Smooth muscle cell (in vitro differentiated cells): ENCODE data around the gene GCN1. TPM values are rescaled to one million over a fixed set of nuclear protein-coding genes. Genes with fewer than 3 reads are reported as not detected.

Experiments used
- DNase-seq: peaks from one replicate; lab custom pipeline; 2025; ENCODE audit not compliant: unreplicated experiment; lab: John Stamatoyannopoulos, UW
- H2AFZ ChIP-seq: fragments of 200-600 bp; sonication (generic); 2 replicates; pipeline ENCODE4 v1.6.0; 2016; ENCODE audit warnings: antibody characterized with exemption, low read depth, mild to moderate bottlenecking
- H3F3A ChIP-seq: fragments of 200-600 bp; sonication (generic); 2 replicates; pipeline ENCODE4 v1.6.0; 2017; ENCODE audit warnings: antibody characterized with exemption, low read depth
- H3K27ac ChIP-seq: fragments of 200-600 bp; sonication (generic); 2 replicates; pipeline ENCODE4 v1.5.1; 2016; ENCODE audit warnings: low read depth, mild to moderate bottlenecking
- H3K27me3 ChIP-seq: fragments of 200-600 bp; sonication (generic); 2 replicates; pipeline ENCODE4 v1.6.1; 2016; ENCODE audit warnings: low read depth, mild to moderate bottlenecking
- H3K36me3 ChIP-seq: fragments of 200-600 bp; sonication (generic); 2 replicates; pipeline ENCODE4 v1.5.1; 2016; ENCODE audit warnings: low read depth
- H3K4me1 ChIP-seq: fragments of 200-600 bp; sonication (generic); 2 replicates; pipeline ENCODE4 v1.5.1; 2016; ENCODE audit warnings: low read depth
- H3K4me2 ChIP-seq: fragments of 200-600 bp; sonication (generic); 2 replicates; pipeline ENCODE4 v1.6.0; 2016; ENCODE audit warnings: mild to moderate bottlenecking
- H3K4me3 ChIP-seq: fragments of 200-600 bp; sonication (generic); 2 replicates; pipeline ENCODE4 v1.5.1; 2016; ENCODE audit warnings: mild to moderate bottlenecking
- H3K79me2 ChIP-seq: fragments of 200-600 bp; sonication (generic); 2 replicates; pipeline ENCODE4 v1.6.0; 2016; ENCODE audit warnings: low read depth, mild to moderate bottlenecking
- H3K9ac ChIP-seq: fragments of 200-600 bp; sonication (generic); 2 replicates; pipeline ENCODE4 v1.6.0; 2016; ENCODE audit warnings: low read depth
- H3K9me3 ChIP-seq: fragments of 200-600 bp; sonication (generic); replicated peaks from 2 replicates; pipeline ENCODE4 v1.5.1; 2016; ENCODE audit warnings: low read depth
- H4K20me1 ChIP-seq: fragments of 200-600 bp; sonication (generic); 2 replicates; pipeline ENCODE4 v1.6.0; 2016; ENCODE audit warnings: low read depth
- WGBS: methylation state at CpG from one replicate; pipeline ENCODE4 v1.1.7; 2016; ENCODE audit warnings: low lambda C conversion rate; 5-methylcytosine and 5-hydroxymethylcytosine counted together
- polyA plus RNA-seq: library from polyadenylated mRNA; unstranded; fragments of >200 nt; fragmentation: Nextera tagmentation; extraction: Ambion mirVana; gene quantifications from 2 replicates; pipeline ENCODE4 v1.2.1, GENCODE V29; 2016
- total RNA-seq: library from RNA; depleted of rRNA; stranded (reverse); fragments of >200 nt; gene quantifications from 2 replicates; pipeline ENCODE4 v1.2.3, GENCODE V29; 2014
- TF ChIP-seq, protein P1 (sequence below): fragments of 200-600 bp; sonication (generic); IDR thresholded peaks from 2 replicates; pipeline ENCODE4 v1.5.1; 2017; ENCODE audit warnings: borderline replicate concordance, mild to moderate bottlenecking, antibody characterized with exemption; ENCODE audit not compliant: insufficient read depth, poor library complexity, severe bottlenecking

Gene GCN1
- total and polyA plus RNA-seq, 2 experiments from 2014 or later = 31.6 to 44.3 TPM

GRCh38 chr12:120216742-120217605 is 22.5 kb upstream of the GCN1 start:
- DNase-seq = no peak
- H3K9me3 ChIP-seq = no peaks in the 10 kb centered on the region
- H2AFZ ChIP-seq = no peak overlapping the region
- no peaks in the 10 kb centered on the region for H3K36me3 ChIP-seq
- peaks cover 1% of the 10 kb centered on the region for H4K20me1 ChIP-seq
- H3K27me3 ChIP-seq = no peaks in the 10 kb centered on the region
- H3K4me1 ChIP-seq = no peaks in the 10 kb centered on the region
- WGBS = 96% methylated on average over 24 of the region's 32 CpGs
- no peak overlapping the region for H3K9ac ChIP-seq
- no peak overlapping the region for H3K4me2 ChIP-seq
- TF ChIP-seq, protein P1, sequence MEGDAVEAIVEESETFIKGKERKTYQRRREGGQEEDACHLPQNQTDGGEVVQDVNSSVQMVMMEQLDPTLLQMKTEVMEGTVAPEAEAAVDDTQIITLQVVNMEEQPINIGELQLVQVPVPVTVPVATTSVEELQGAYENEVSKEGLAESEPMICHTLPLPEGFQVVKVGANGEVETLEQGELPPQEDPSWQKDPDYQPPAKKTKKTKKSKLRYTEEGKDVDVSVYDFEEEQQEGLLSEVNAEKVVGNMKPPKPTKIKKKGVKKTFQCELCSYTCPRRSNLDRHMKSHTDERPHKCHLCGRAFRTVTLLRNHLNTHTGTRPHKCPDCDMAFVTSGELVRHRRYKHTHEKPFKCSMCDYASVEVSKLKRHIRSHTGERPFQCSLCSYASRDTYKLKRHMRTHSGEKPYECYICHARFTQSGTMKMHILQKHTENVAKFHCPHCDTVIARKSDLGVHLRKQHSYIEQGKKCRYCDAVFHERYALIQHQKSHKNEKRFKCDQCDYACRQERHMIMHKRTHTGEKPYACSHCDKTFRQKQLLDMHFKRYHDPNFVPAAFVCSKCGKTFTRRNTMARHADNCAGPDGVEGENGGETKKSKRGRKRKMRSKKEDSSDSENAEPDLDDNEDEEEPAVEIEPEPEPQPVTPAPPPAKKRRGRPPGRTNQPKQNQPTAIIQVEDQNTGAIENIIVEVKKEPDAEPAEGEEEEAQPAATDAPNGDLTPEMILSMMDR = no peak
- H3K79me2 ChIP-seq = no peaks in the 10 kb centered on the region
- H3K27ac ChIP-seq = no peak overlapping the region
- H3F3A ChIP-seq = no peaks in the 10 kb centered on the region
- H3K4me3 ChIP-seq = no peak overlapping the region

- H3K36me3 ChIP-seq = no peaks in the 10 kb centered on the region
- no peaks in the 10 kb centered on the region for H3K27me3 ChIP-seq
- no peak overlapping the region for H3K4me2 ChIP-seq
- no peaks in the 10 kb centered on the region for H3K9me3 ChIP-seq
- no peak overlapping the region for H3K27ac ChIP-seq
- no peak overlapping the region for H3K4me3 ChIP-seq
- 97% methylated on average over 22 of the region's 23 CpGs for WGBS
- no peaks in the 10 kb centered on the region for H3K4me1 ChIP-seq
- H3K9ac ChIP-seq = no peak overlapping the region
- H3K79me2 ChIP-seq = no peaks in the 10 kb centered on the region
- H4K20me1 ChIP-seq = no peaks in the 10 kb centered on the region
- no peaks in the 10 kb centered on the region for H3F3A ChIP-seq
- no peak for DNase-seq
- TF ChIP-seq, protein P1 = no peak
- no peak overlapping the region for H2AFZ ChIP-seq
These were observed 21.5 kb upstream of the GCN1 start for GRCh38 chr12:120215766-120216735.

GRCh38 chr12:120215357-120215735 is 20.8 kb upstream of the GCN1 start:
- 97% methylated on average over 12 of the region's 15 CpGs for WGBS
- Histone ChIP-seq H3K4me1 (no peaks in the 10 kb centered on the region), H4K20me1 (no peaks in the 10 kb centered on the region), H3K9me3 (no peaks in the 10 kb centered on the region), H3F3A (no peaks in the 10 kb centered on the region), H3K27ac (no peak overlapping the region), H3K4me3 (no peak overlapping the region), H3K9ac (no peak overlapping the region), H3K4me2 (no peak overlapping the region), H3K36me3 (no peaks in the 10 kb centered on the region), H2AFZ (no peak overlapping the region), H3K27me3 (no peaks in the 10 kb centered on the region), H3K79me2 (no peaks in the 10 kb centered on the region)
- TF ChIP-seq, protein P1 = no peak
- no peak for DNase-seq
